ENCODE measurements around the gene PNPLA8. TPM values are rescaled to one million over a fixed set of nuclear protein-coding genes. Genes with fewer than 3 reads are reported as not detected.
"Not testable (repeated sequence)": the region's sequence is repeated elsewhere in the genome, so short reads cannot be mapped to it uniquely, and the experiment has no call there.

PNPLA8 gene
- total and polyA plus RNA-seq, 2 donors (not counting 1 experiment from before 2014, with no cell fraction given): 12.3 to 57.3 TPM

DNA sequence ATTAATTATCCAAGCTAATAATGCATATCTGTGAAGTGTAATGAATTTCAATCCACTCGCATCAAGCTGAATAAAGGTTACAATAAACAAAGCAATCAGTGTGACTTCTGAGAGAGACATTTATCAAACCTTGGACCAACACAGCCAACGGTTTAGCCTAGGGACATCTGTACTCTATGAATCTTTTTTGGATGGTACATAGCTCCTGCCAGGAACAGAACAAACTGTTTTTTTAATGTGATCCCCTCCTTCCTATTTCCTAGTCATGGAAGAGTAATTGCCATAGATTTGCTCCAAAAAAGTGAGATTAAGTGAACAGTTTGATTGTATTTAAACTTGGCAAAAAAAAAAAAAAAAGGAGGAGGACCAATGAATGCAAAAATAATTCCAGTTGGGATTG, 58.5 kb downstream of the PNPLA8 start:
- WGBS (ENCODE audit: insufficient coverage): no CpG with 5 or more reads among the region's 2 CpGs
- POLR2A ChIA-PET: interaction anchor here (0.7 kb wide), 1 partner anchor 309 kb away, joined by 8 read pairs; no protein-coding TSS in a partner anchor
- H3K27me3 Mint-ChIP-seq: peaks cover 30% of the 10 kb centered on the region
- H3K4me1 Mint-ChIP-seq: peaks cover 9% of the 10 kb centered on the region
- Histone ChIP-seq H3K36me3 (replicated peaks in 1 of 2; ENCODE audit: control extremely low read depth in 1 of 2, control insufficient read depth in 1 of 2, extremely low read depth in 1 of 2, insufficient read depth in 2 of 2, low read length in 1 of 2) (no peaks in the 10 kb centered on the region), H3K27me3 (replicated peaks in 1 of 4; ENCODE audit: control extremely low read depth in 1 of 4, control insufficient read depth in 3 of 4, insufficient read depth in 4 of 4, low read length in 3 of 4) (peaks cover 0 to 16% (median 7%) of the 10 kb centered on the region in 4 experiments), H3K4me3 (ENCODE audit: control extremely low read depth in 1 of 5, extremely low read depth in 1 of 5, insufficient read depth in 1 of 5, low read depth in 2 of 5, low read length in 4 of 5) (no peak overlapping the region), H3K9me3 (ENCODE audit: control extremely low read depth in 1 of 3, control insufficient read depth in 2 of 3, insufficient read depth in 1 of 3, low read length in 2 of 3) (no peaks in the 10 kb centered on the region), H3K4me2 (replicated peaks; ENCODE audit: low read depth, low read length, poor library complexity, severe bottlenecking) (no peak overlapping the region), H3K9ac (ENCODE audit: low read length) (no peak overlapping the region), H3K79me2 (ENCODE audit: control insufficient read depth, insufficient read depth, low read length) (no peaks in the 10 kb centered on the region), H4K20me1 (ENCODE audit: control insufficient read depth, insufficient read depth, low read length, poor library complexity, severe bottlenecking) (peaks cover 7% of the 10 kb centered on the region), H2AFZ (ENCODE audit: insufficient read depth, low read depth, low read length, poor library complexity, severe bottlenecking) (no peak overlapping the region), H3K27ac (ENCODE audit: low read length in 2 of 2) (no peak overlapping the region), H3K4me1 (ENCODE audit: control insufficient read depth in 2 of 2, insufficient read depth in 2 of 2, low read length in 2 of 2) (peaks cover 9 to 11% of the 10 kb centered on the region in 2 donors)
- CTCF ChIA-PET: interaction anchor here (0.7 to 3.5 kb wide), 6 partner anchors 13 to 284 kb away, joined by 3 to 48 read pairs (median 6); partner anchors contain the start of gene NRCAM
- DNase-seq (no peak), ATAC-seq (ENCODE audit: low read depth) (no peak)
- H3K9me3 Mint-ChIP-seq (ENCODE audit: insufficient read depth): no peaks in the 10 kb centered on the region
- H3K4me3 Mint-ChIP-seq: no peak overlapping the region
- TF ChIP-seq EZH2 (IDR thresholded peaks at IDR 0.05; ENCODE audit: borderline replicate concordance, insufficient read depth, low read depth, low read length, poor library complexity, severe bottlenecking): no peak
- TF ChIP-seq, protein P1, sequence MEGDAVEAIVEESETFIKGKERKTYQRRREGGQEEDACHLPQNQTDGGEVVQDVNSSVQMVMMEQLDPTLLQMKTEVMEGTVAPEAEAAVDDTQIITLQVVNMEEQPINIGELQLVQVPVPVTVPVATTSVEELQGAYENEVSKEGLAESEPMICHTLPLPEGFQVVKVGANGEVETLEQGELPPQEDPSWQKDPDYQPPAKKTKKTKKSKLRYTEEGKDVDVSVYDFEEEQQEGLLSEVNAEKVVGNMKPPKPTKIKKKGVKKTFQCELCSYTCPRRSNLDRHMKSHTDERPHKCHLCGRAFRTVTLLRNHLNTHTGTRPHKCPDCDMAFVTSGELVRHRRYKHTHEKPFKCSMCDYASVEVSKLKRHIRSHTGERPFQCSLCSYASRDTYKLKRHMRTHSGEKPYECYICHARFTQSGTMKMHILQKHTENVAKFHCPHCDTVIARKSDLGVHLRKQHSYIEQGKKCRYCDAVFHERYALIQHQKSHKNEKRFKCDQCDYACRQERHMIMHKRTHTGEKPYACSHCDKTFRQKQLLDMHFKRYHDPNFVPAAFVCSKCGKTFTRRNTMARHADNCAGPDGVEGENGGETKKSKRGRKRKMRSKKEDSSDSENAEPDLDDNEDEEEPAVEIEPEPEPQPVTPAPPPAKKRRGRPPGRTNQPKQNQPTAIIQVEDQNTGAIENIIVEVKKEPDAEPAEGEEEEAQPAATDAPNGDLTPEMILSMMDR (IDR thresholded peaks at IDR 0.05): no peak
- intact Hi-C loops (cut with micrococcal nuclease): no loop called here
- no peak overlapping the region for H3K27ac Mint-ChIP-seq

DNA sequence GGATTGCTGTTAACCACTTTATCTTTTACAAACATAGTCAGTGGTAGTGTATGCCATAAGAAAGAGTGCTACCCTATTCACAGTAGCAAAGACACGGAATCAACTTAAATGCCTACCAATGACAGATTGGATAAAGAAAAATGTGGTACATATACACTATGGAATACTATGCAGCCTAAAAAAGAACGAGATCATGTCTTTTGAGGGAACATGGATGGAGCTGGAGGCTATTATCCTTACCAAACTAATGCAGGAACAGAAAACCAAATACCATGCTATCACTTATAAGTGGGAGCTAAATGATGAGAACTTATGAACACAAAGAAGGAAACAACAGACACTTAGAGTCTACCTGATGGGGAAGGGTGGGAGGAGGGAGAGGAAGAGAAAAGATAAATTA, 59.6 kb downstream of the PNPLA8 start:
- DNase-seq; intact Hi-C loops (cut with micrococcal nuclease); H3K4me1 Mint-ChIP-seq; ATAC-seq (ENCODE audit: low read depth); H3K4me3 Mint-ChIP-seq; H3K27ac Mint-ChIP-seq; H3K4me2 ChIP-seq (replicated peaks; ENCODE audit: low read depth, low read length, poor library complexity, severe bottlenecking); H3K9ac ChIP-seq (ENCODE audit: low read length); H3K79me2 ChIP-seq (ENCODE audit: control insufficient read depth, insufficient read depth, low read length); H3K27ac ChIP-seq (ENCODE audit: low read length in 2 of 2); H3K36me3 ChIP-seq (replicated peaks in 1 of 2; ENCODE audit: control extremely low read depth in 1 of 2, control insufficient read depth in 1 of 2, extremely low read depth in 1 of 2, insufficient read depth in 2 of 2, low read length in 1 of 2); POLR2A ChIA-PET; H3K9me3 Mint-ChIP-seq (ENCODE audit: insufficient read depth); H3K9me3 ChIP-seq (ENCODE audit: control extremely low read depth in 1 of 3, control insufficient read depth in 2 of 3, insufficient read depth in 1 of 3, low read length in 2 of 3); H2AFZ ChIP-seq (ENCODE audit: insufficient read depth, low read depth, low read length, poor library complexity, severe bottlenecking); H3K4me3 ChIP-seq (ENCODE audit: control extremely low read depth in 1 of 5, extremely low read depth in 1 of 5, insufficient read depth in 1 of 5, low read depth in 2 of 5, low read length in 4 of 5); H4K20me1 ChIP-seq (ENCODE audit: control insufficient read depth, insufficient read depth, low read length, poor library complexity, severe bottlenecking): not testable (repeated sequence)
- no CpG with 5 or more reads among the region's 2 CpGs for whole genome bisulfite sequencing (ENCODE audit: insufficient coverage)
- peaks cover 36% of the 10 kb centered on the region for H3K27me3 Mint-ChIP-seq
- CTCF ChIA-PET: interaction anchor here (3.5 kb wide), 1 partner anchor 12 kb away, joined by 48 read pairs; the partner anchor contains the start of gene NRCAM
- Histone ChIP-seq H3K4me1 (ENCODE audit: control insufficient read depth in 2 of 2, insufficient read depth in 2 of 2, low read length in 2 of 2) (peaks cover 9 to 11% of the 10 kb centered on the region in 2 donors), H3K27me3 (replicated peaks in 1 of 4; ENCODE audit: control extremely low read depth in 1 of 4, control insufficient read depth in 3 of 4, insufficient read depth in 4 of 4, low read length in 3 of 4) (peaks cover 0 to 16% (median 11%) of the 10 kb centered on the region in 4 experiments)

Measured in B cell (primary cell).